Stimulated activated CD8-positive, alpha-beta memory T cell treated with anti-CD3 and anti-CD28 coated beads, Interleukin-4, amount 100 ng/mL, for 4 hours (primary cell): ENCODE data around the gene LINC00237.

Source experiments
- DNase-seq, 2 donors: peaks; one replicate each; pipeline ENCODE4 v3.0.0-alpha.2; 2020; ENCODE audit warnings: low read depth in 2 of 2, low spot score in 1 of 2

LINC00237 gene

GRCh38 chr20:21125849-21126580 is 19.9 kb upstream of the LINC00237 start, which contains the start of gene KIZ:
Gene KIZ, plus strand, starts transcription at chr20:21126082. Its CDS starts 34 bp downstream, at chr20:21126116.
- peak; percentile 91 to 93 for DNase-seq

- no peak for DNase-seq
Observed at GRCh38 chr20:21125072-21125848, 19.1 kb upstream of the LINC00237 start.

DNA sequence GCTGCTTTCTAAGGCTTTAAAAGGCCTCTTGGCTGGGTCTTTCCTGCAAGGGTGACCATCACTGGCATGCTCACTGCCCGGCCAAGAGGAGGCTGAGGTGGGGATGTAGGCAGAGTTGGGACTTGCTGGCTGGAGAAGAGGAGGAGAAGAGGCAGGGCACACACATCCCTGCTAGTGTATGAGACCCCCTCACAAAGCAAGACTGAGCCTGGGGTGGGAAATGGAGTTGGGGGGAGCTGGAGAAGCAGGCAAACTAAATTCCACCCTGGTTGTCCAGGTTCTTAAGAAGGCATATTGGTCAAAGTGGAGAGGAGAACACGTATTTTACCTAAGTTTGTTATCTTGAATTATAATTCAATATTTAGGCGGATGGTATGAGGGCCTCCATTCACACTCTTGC is 18.0 kb upstream of the LINC00237 start:
- DNase-seq = no peak

GRCh38 chr20:21118782-21119181 is 12.6 kb upstream of the LINC00237 start:
- DNase-seq = no peak

DNA sequence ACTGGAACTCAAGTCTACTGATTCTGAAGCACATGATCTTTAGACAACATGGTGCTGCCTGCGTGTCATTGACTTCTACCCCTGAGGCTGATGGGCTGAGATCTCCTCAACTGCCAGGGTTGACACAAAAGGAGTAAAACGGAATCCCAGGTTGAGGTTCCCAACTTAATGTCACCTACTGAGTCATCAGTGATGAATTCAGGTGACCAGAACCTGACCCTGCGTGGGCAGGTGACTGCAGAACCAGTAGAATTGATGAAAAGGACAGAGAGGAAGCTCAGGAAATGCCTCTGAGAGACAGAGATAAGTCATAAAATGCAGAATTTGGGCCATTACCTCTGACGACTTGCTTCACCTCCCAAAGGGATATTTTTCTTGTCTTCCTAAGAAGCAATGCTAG is 12.0 kb upstream of the LINC00237 start:
- no peak for DNase-seq

- DNase-seq = no peak
Observed at GRCh38 chr20:21117521-21117920, 11.4 kb upstream of the LINC00237 start.

DNA sequence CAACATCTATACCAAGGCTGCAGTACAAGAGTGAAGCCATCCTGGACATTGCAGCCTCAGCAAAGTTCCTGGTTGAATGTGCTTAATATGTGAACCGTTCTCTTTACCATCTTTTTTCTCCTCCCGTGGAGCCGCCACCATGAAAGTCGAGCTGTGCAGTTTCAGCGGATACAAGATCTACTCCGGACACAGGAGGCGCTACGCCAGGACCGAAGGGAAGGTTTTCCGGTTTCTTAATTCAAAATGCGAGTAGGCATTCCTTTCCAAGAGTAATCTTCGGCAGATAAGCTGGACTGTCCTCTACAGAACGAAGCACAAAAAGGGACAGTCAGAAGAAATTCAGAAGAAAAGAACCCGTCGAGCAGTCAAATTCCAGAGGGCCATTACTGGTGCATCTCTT is 8.4 kb upstream of the LINC00237 start:
- no peak for DNase-seq

- no peak for DNase-seq
Observed at GRCh38 chr20:21113697-21114096, 7.5 kb upstream of the LINC00237 start.

- DNase-seq = no peak
Observed at GRCh38 chr20:21111416-21111815, 5.3 kb upstream of the LINC00237 start.

DNA sequence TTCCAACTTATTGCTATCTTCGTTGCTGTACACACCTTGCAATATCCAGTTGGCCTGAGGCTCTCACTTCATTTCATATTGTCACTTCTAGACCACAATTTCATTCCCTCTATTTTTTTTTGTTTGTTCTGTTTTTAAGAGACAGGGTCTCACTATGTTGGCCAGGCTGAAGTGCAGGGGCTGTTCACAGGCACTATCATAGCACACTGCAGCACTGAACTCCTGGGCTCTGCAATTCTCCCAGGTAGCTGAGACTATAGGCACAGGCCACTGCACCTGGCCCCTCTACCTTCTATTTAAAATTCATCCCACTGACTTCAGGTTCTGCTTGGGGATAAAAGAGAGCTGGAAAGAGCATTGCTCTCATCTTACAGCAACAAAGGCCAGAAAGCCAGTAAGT is 4.7 kb upstream of the LINC00237 start:
- no peak for DNase-seq

GRCh38 chr20:21109144-21109543 is 3.0 kb upstream of the LINC00237 start:
- DNase-seq = no peak

DNA sequence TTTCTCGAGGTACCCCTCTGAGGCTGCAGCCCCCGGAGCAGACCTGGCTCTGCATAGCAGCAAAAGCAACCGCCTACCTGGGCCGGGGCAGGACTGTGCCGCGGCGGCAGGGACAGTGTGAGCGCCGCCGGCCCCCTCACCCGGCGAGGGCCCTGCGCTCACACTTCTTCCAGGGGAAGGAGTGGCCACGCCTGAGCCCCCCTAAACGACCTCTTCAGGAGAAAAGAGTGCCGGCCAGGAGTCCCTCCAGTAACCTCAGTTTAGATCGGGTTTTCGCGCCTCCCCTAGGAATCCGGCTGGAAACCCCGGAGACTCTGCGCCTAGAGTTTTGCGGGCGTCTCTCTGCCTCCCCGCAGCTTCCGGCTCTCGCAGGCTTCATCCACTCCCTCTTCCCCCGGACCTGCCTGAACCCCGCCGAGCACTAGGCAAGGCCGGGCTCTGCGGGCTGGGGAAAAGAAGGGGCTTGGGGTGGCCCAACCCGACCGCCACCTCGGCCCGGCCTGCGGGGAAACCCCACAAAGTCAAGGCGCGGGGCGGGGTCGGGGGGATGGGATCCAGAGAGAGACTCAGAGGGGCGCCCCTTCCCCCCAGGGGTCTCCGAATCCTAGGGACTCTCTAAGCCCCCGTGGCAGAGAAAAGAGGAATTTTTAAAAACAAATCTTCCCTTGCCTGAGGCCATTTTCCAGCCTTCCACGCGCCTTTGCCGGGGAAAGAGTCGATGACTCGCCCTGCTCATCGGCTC is 558 bp downstream of the LINC00237 start:
- DNase-seq = no peak

- no peak for DNase-seq
Observed at GRCh38 chr20:21104921-21105320, 1.2 kb downstream of the LINC00237 start.

- DNase-seq = no peak
Observed at GRCh38 chr20:21104466-21104761, 1.7 kb downstream of the LINC00237 start.

GRCh38 chr20:21103582-21104465 is 2.3 kb downstream of the LINC00237 start:
- DNase-seq = no peak

DNA sequence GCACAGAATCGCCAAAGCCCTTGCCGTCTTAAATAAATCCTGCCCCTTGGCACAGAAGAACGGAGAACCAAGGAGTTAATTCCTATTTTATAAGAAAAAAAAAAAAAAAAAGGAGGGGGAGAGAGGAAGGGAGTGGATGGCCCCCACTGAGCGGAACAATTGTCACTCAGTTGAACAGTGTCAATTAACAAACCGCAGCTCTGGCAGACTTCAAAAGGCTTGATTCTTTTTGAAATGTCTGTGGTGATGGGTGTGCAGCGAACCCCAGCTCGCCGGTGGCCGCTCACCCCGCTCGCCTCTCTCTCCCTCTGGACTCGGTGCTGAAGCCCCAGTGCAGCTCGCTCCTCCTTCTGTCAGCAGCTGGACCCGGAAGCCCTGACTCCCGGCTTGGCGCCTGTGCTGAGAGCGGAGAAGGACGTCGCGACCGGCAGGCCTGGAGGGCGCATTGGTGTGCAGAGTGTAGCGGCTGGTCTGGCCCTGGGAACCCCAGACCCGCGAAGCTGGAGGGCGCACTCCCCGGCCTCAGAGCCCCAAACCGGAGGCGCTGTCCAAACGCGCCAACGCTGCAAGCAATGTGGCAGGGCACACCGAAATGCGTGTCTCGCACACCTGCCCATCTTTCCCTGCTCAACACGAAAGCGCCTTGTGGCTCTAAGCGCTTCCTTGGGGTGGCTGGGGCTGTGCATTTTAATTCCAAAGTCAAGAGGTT is 3.4 kb downstream of the LINC00237 start:
- no peak for DNase-seq

DNA sequence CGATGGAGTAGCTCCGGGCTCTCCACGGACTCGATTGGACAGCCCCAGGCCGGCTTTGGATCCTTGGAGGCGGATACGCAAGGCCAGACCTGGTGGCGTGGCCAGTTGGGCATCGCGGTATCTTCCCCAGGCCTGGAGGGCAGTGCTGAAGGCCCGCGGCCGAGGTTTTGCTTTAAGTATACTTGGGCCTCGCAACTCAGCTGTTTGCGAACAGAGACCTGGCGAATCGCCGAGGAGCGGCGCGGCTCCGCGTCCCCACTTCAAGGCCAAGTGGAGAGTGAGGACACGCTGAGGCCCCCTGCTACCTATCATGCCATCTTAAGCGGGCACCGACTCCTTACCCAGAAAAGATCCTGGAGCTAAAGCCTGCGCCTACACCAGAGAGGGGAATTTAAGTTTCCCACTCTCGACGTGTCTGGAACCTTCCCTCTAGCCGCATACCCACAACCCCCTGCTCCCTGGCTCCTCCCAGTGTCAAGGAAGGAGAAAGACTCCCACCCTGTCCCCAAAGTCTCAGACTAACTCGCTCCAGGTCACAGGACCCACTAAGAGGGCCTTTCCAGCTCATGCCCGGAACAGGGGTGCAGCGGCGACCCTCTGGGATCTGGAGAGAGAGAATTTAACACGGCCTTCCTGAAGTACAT is 4.1 kb downstream of the LINC00237 start:
- no peak for DNase-seq

- DNase-seq = no peak
Observed at GRCh38 chr20:21101453-21101931, 4.7 kb downstream of the LINC00237 start.

DNA sequence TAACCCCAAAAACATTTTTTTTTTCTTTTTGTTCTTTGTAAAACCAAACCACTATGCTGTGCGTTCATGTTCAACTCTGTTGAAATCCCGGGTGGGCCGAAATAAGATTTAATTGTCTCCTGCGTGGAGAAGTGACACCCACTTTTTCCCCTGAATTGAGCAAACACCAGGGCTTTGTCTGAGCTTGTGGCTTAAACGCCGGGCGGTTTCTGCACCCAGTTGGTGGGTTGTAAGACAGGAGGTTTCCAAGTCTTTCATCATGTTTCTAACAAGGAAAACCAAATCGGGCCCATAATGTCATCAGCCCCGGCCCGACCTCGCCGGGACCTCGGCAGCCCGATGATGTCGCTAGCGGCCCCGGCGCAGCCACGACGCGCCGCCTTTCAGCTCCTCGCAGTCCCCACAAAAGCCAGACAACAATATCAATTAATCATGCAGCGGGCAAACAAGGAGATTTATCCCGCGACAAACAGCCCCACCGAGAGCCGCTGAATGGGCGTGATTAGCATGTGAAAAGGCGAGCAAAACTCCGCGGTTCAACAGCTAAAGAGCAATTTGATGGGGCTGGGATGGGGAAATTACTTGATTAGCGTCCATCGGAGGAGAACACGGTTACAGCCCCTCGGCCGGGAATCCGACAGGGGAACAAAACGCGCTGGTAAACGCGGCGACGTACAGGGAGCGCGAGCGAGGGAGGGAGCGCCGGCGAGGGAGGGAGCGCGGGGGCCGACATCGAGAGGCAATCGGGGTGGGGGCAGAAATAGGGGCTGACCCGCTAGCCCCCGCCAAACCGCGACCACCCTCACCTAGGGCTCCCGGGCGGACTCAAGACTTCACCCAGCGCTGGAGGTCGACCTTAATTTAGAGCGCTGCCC is 5.3 kb downstream of the LINC00237 start:
- no peak for DNase-seq
